ENCODE measurements around the gene RSAD1.

RSAD1 gene

DNA sequence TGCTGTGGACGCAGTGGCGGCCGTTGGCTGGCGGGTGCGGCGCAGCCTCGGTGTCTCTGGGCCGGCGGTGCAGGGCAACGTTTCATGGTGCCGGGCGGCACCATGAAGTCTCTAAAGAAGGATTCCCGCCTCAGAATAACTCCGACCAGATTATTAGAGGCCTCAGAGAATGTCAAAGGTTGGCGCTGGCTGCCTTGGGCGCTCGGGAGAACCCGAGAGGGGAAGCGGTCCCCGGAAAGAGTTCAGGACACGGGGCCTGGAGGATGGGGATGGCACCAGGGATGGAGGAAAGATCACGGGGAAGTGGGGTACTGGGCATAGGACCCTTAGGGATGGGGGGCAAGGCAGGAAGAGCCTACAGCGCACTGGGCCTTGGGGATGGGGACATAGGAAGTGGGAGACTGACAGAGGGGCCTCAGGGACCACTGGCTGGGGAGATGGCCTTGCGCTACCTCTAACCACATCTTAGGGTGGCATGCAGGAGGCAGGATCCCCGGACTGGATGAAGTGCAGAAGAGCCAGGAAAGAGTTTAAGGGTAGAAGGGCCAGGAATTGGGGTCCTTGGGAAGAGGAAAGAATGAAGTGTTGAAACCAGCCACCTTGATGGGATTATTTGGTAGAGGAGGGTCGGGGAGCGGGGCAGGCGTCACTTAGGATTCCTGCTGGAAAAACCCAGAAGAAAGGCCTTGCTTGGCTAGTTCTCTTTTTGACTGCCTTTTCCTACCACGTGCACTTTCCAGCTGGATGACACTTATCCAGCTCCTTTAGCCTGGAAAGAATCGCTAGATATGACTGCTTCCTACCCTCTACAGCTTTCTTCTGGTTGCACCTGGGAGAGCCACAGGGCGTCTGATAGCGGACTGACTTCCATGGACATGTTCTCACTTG, 30.2 kb downstream of the RSAD1 start:
- Histone ChIP-seq H3K27ac (ENCODE audit: low read length) (no peak overlapping the region), H3K27me3 (replicated peaks; ENCODE audit: insufficient read depth, low read length) (no peaks in the 10 kb centered on the region), H3K9me2 (replicated peaks; ENCODE audit: insufficient read depth, low read length) (no peaks in the 10 kb centered on the region), H4K20me1 (ENCODE audit: insufficient read depth, low read length) (no peaks in the 10 kb centered on the region), H3K4me1 (ENCODE audit: low read length) (no peaks in the 10 kb centered on the region), H3F3A (ENCODE audit: insufficient read depth, low read length) (no peaks in the 10 kb centered on the region), H3K4me2 (ENCODE audit: low read depth, low read length) (peak overlapping the region; percentile 52; the same call in 1 of the 2 replicates), H3K9ac (ENCODE audit: low read length) (no peak overlapping the region), H3K4me3 (ENCODE audit: low read length) (peak overlapping the region; percentile 46; the same call in 1 of the 2 replicates), H2AFZ (ENCODE audit: low read length) (peak overlapping the region; percentile 74), H3K36me3 (replicated peaks; ENCODE audit: insufficient read depth, low read length) (no peaks in the 10 kb centered on the region), H3K79me2 (ENCODE audit: low read length) (no peaks in the 10 kb centered on the region), H3K9me3 (replicated peaks; ENCODE audit: insufficient read depth, low read length) (no peaks in the 10 kb centered on the region)
- DNase-seq, result no peak
- no peak for TF ChIP-seq EZH2 (optimal IDR thresholded peaks at IDR 0.05; ENCODE audit: low read depth, low read length)

DNA sequence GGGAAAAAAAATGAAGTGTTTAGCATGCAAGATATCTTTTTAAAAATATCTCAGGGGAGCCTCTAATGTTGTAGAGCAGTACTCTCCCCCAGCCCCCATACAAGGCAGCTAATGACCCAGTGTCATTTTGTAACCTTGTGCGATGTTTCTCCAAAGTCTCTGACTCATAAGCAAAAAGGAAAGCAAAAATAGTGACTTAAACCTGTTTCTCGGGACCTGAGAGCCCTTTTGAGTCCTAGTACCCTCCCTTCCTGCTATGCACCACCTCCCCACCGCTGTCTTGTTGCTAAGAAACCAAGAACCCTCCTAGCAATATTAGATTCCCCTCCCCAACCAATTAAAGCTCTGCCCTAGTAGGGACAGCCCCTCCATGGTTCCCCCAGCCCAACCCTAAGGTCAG, 32.4 kb downstream of the RSAD1 start:
- H4K20me1 ChIP-seq (ENCODE audit: insufficient read depth, low read length), result no peaks in the 10 kb centered on the region
- TF ChIP-seq, protein P1, sequence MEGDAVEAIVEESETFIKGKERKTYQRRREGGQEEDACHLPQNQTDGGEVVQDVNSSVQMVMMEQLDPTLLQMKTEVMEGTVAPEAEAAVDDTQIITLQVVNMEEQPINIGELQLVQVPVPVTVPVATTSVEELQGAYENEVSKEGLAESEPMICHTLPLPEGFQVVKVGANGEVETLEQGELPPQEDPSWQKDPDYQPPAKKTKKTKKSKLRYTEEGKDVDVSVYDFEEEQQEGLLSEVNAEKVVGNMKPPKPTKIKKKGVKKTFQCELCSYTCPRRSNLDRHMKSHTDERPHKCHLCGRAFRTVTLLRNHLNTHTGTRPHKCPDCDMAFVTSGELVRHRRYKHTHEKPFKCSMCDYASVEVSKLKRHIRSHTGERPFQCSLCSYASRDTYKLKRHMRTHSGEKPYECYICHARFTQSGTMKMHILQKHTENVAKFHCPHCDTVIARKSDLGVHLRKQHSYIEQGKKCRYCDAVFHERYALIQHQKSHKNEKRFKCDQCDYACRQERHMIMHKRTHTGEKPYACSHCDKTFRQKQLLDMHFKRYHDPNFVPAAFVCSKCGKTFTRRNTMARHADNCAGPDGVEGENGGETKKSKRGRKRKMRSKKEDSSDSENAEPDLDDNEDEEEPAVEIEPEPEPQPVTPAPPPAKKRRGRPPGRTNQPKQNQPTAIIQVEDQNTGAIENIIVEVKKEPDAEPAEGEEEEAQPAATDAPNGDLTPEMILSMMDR (IDR thresholded peaks at IDR 0.05; ENCODE audit: low read length), result no peak
- TF ChIP-seq EZH2 (optimal IDR thresholded peaks at IDR 0.05; ENCODE audit: low read depth, low read length) (no peak), EZH2phosphoT487 (IDR thresholded peaks at IDR 0.05; ENCODE audit: low read length) (no peak)
- H3K27me3 ChIP-seq (replicated peaks; ENCODE audit: insufficient read depth, low read length), result no peaks in the 10 kb centered on the region
- no peaks in the 10 kb centered on the region for H3K79me2 ChIP-seq (ENCODE audit: low read length)
- no peaks in the 10 kb centered on the region for H3K9me3 ChIP-seq (replicated peaks; ENCODE audit: insufficient read depth, low read length)
- no peaks in the 10 kb centered on the region for H3K4me1 ChIP-seq (ENCODE audit: low read length)
- peak overlapping the region; percentile 31 for H2AFZ ChIP-seq (ENCODE audit: low read length)
- peak overlapping the region; percentile 1; the same call in 1 of the 2 replicates for H3K4me3 ChIP-seq (ENCODE audit: low read length)
- peak overlapping the region; percentile 17; the same call in 1 of the 2 replicates for H3K4me2 ChIP-seq (ENCODE audit: low read depth, low read length)
- no peaks in the 10 kb centered on the region for H3K36me3 ChIP-seq (replicated peaks; ENCODE audit: insufficient read depth, low read length)
- no peaks in the 10 kb centered on the region for H3F3A ChIP-seq (ENCODE audit: insufficient read depth, low read length)
- H3K27ac ChIP-seq (ENCODE audit: low read length), result 0 out of 2 replicates have a peak overlapping the region, but pooled peaks have one; percentile 14
- peak; percentile 55 for DNase-seq
- peak overlapping the region; percentile 11; the same call in 1 of the 2 replicates for H3K9ac ChIP-seq (ENCODE audit: low read length)
- no peaks in the 10 kb centered on the region for H3K9me2 ChIP-seq (replicated peaks; ENCODE audit: insufficient read depth, low read length)

- H3F3A ChIP-seq (ENCODE audit: insufficient read depth, low read length), result no peaks in the 10 kb centered on the region
- no peaks in the 10 kb centered on the region for H3K36me3 ChIP-seq (replicated peaks; ENCODE audit: insufficient read depth, low read length)
- no peak for TF ChIP-seq EZH2phosphoT487 (IDR thresholded peaks at IDR 0.05; ENCODE audit: low read length)
- TF ChIP-seq, protein P1 (IDR thresholded peaks at IDR 0.05; ENCODE audit: low read length), result no peak
- TF ChIP-seq EZH2 (optimal IDR thresholded peaks at IDR 0.05; ENCODE audit: low read depth, low read length), result no peak
- no peaks in the 10 kb centered on the region for H3K79me2 ChIP-seq (ENCODE audit: low read length)
- H3K27me3 ChIP-seq (replicated peaks; ENCODE audit: insufficient read depth, low read length), result no peaks in the 10 kb centered on the region
- H3K9me2 ChIP-seq (replicated peaks; ENCODE audit: insufficient read depth, low read length), result no peaks in the 10 kb centered on the region
- no peaks in the 10 kb centered on the region for H3K4me1 ChIP-seq (ENCODE audit: low read length)
- no peaks in the 10 kb centered on the region for H3K9me3 ChIP-seq (replicated peaks; ENCODE audit: insufficient read depth, low read length)
- H4K20me1 ChIP-seq (ENCODE audit: insufficient read depth, low read length), result no peaks in the 10 kb centered on the region
- H3K4me3 ChIP-seq (ENCODE audit: low read length), result no peak overlapping the region
- H3K4me2 ChIP-seq (ENCODE audit: low read depth, low read length), result no peak overlapping the region
- DNase-seq, result no peak
- H2AFZ ChIP-seq (ENCODE audit: low read length), result no peak overlapping the region
- H3K9ac ChIP-seq (ENCODE audit: low read length), result no peak overlapping the region
- H3K27ac ChIP-seq (ENCODE audit: low read length), result no peak overlapping the region
Observed at GRCh38 chr17:50513495-50513894, 34.8 kb downstream of the RSAD1 start.

DNA sequence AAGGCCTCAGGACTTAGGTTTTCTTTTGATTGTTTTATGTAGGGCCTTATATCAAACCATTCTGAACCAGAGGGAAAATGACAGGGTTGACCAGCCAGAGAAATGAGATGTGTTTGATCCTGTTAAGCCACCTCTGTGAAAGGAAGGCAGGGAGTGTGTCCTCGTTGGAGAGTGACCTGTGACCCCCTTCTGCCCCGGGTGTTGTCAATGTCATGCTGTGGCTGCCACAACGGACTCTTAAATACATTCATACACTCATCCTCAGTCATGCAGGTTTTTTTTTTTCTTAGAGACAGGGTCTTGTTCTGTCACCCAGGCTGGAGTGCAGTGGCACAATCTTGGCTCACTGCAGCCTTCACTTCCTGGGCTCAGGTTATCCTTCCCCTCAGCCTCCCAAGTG, 35.7 kb downstream of the RSAD1 start:
- TF ChIP-seq EZH2 (optimal IDR thresholded peaks at IDR 0.05; ENCODE audit: low read depth, low read length) (no peak), EZH2phosphoT487 (IDR thresholded peaks at IDR 0.05; ENCODE audit: low read length) (no peak)
- TF ChIP-seq, protein P1 (IDR thresholded peaks at IDR 0.05; ENCODE audit: low read length), result no peak
- no peaks in the 10 kb centered on the region for H3K79me2 ChIP-seq (ENCODE audit: low read length)
- DNase-seq, result no peak

More for the DNA sequence above, 35.7 kb downstream of the RSAD1 start:
- no peak overlapping the region for H3K4me3 ChIP-seq (ENCODE audit: low read length)
- no peaks in the 10 kb centered on the region for H3K27me3 ChIP-seq (replicated peaks; ENCODE audit: insufficient read depth, low read length)
- no peaks in the 10 kb centered on the region for H3K9me3 ChIP-seq (replicated peaks; ENCODE audit: insufficient read depth, low read length)
- no peak overlapping the region for H3K27ac ChIP-seq (ENCODE audit: low read length)
- H3K4me1 ChIP-seq (ENCODE audit: low read length), result no peaks in the 10 kb centered on the region
- H3K36me3 ChIP-seq (replicated peaks; ENCODE audit: insufficient read depth, low read length), result no peaks in the 10 kb centered on the region
- no peak overlapping the region for H2AFZ ChIP-seq (ENCODE audit: low read length)
- H3F3A ChIP-seq (ENCODE audit: insufficient read depth, low read length), result no peaks in the 10 kb centered on the region
- no peaks in the 10 kb centered on the region for H4K20me1 ChIP-seq (ENCODE audit: insufficient read depth, low read length)
- H3K4me2 ChIP-seq (ENCODE audit: low read depth, low read length), result no peak overlapping the region
- H3K9me2 ChIP-seq (replicated peaks; ENCODE audit: insufficient read depth, low read length), result no peaks in the 10 kb centered on the region
- H3K9ac ChIP-seq (ENCODE audit: low read length), result no peak overlapping the region
